HepG2 (cell line): ENCODE results near the gene C11orf24.

Source experiments
- CHD4 ChIP-seq: fragments of 200-600 bp; sonication (generic); IDR thresholded peaks from 2 replicates; pipeline ENCODE4 v1.7.0; 2017; ENCODE audit warnings: mild to moderate bottlenecking, low read length, borderline replicate concordance
- CTCF ChIP-seq: sonication (generic); formaldehyde crosslinking; IDR thresholded peaks from 2 replicates; pipeline ENCODE4 v1.5.0; 2020; ENCODE audit warnings: mild to moderate bottlenecking, missing genetic modification reagents, moderate library complexity
- GTF2F1 ChIP-seq: fragments of 150-350 bp; IDR thresholded peaks from 2 replicates; pipeline ENCODE4 v1.6.1; 2014; ENCODE audit warnings: low read length
- MXD4 ChIP-seq: IDR thresholded peaks from 2 replicates; pipeline ENCODE4 v1.6.1; 2016; ENCODE audit warnings: mild to moderate bottlenecking, missing biosample characterization, missing genetic modification reagents
- NFATC3 ChIP-seq: sonication (generic); formaldehyde crosslinking; IDR thresholded peaks from 2 replicates; pipeline ENCODE4 v1.5.1; 2020; ENCODE audit warnings: mild to moderate bottlenecking, missing genetic modification reagents
- SRSF9 ChIP-seq: fragments of 200-400 bp; formaldehyde crosslinking; IDR thresholded peaks from 2 replicates; pipeline ENCODE4 v1.6.1; 2018; ENCODE audit warnings: borderline replicate concordance, mild to moderate bottlenecking, low read depth, low read length; ENCODE audit not compliant: insufficient read depth, poor library complexity, severe bottlenecking
- ZBTB26 ChIP-seq: IDR thresholded peaks from 2 replicates; pipeline ENCODE4 v1.6.1; 2016; ENCODE audit warnings: missing compliant biosample characterization, missing genetic modification reagents, borderline replicate concordance
- ZNF737 ChIP-seq: sonication (generic); formaldehyde crosslinking; IDR thresholded peaks from 2 replicates; pipeline ENCODE4 v1.5.0; 2020; ENCODE audit warnings: missing genetic modification reagents, mild to moderate bottlenecking, borderline replicate concordance
- TF ChIP-seq, protein P1 (sequence below): sonication (generic); formaldehyde crosslinking; IDR thresholded peaks from 2 replicates; pipeline ENCODE4 v1.5.1; 2020; ENCODE audit warnings: mild to moderate bottlenecking, missing genetic modification reagents, borderline replicate concordance
- TF ChIP-seq, protein P2 (sequence below): sonication (generic); formaldehyde crosslinking; IDR thresholded peaks from 2 replicates; pipeline ENCODE4 v1.4.0; 2020; ENCODE audit warnings: missing genetic modification reagents

DNA sequence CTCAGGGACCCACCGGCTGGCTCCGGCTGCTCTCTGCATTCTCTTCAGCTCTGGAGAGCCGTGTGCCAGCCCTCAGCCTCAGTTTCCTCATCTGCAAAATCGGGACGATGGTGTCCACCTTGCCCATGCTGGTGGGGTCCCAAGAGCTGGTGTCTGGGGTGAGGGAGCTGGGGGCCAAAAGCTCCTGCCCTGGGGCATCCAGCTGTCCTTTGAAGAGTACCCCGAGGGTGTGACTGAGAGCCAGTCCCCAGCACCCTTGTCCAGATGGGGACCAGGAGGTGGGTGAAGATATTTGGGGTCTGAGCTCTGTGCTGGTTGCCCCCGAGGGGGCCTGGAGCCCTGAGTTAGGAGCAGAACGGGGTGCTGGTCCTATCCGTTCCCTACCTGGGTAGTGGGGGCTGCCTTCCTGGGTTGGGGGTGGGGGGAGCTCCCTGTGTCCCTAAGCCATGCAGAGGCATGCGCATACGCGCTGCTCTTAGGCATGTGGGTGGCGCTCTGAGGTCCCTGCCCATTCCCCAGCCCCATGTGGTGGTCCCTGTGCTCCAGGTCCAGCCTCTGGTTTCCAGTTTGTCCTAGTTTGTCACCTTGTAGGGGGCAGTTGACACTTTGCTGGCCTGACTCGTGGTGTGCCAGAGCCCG is 45.5 kb upstream of the C11orf24 start:
- TF ChIP-seq CTCF (CRISPR knock-in tag) (no peak), GTF2F1 (no peak), NFATC3 (CRISPR knock-in tag) (no peak), CHD4 (no peak), ZNF737 (CRISPR knock-in tag) (no peak), SRSF9 (no peak), ZBTB26 (CRISPR knock-in tag) (no peak), MXD4 (no peak)
- TF ChIP-seq, protein P1, sequence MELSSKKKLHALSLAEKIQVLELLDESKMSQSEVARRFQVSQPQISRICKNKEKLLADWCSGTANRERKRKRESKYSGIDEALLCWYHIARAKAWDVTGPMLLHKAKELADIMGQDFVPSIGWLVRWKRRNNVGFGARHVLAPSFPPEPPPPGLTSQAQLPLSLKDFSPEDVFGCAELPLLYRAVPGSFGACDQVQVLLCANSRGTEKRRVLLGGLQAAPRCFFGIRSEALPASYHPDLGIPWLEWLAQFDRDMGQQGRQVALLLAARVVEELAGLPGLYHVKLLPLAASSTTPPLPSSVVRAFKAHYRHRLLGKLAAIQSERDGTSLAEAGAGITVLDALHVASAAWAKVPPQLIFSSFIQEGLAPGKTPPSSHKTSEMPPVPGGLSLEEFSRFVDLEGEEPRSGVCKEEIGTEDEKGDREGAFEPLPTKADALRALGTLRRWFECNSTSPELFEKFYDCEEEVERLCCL (CRISPR knock-in tag) = no peak
- TF ChIP-seq, protein P2, sequence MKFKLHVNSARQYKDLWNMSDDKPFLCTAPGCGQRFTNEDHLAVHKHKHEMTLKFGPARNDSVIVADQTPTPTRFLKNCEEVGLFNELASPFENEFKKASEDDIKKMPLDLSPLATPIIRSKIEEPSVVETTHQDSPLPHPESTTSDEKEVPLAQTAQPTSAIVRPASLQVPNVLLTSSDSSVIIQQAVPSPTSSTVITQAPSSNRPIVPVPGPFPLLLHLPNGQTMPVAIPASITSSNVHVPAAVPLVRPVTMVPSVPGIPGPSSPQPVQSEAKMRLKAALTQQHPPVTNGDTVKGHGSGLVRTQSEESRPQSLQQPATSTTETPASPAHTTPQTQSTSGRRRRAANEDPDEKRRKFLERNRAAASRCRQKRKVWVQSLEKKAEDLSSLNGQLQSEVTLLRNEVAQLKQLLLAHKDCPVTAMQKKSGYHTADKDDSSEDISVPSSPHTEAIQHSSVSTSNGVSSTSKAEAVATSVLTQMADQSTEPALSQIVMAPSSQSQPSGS (CRISPR knock-in tag) = no peak
